Endometrium (tissue), 2 donors: ENCODE results near the gene COPE.

Source experiments
- FAIRE-seq: peaks from 2 replicates; lab custom pipeline; 2012; peaks lifted over from hg19 to GRCh38; lab: Jason Lieb, UNC
- donor health status: control.
- donor health status: control.

The COPE gene

GRCh38 chr19:18894254-18895037, 24.7 kb downstream of the COPE start:
- no peak for FAIRE-seq

DNA sequence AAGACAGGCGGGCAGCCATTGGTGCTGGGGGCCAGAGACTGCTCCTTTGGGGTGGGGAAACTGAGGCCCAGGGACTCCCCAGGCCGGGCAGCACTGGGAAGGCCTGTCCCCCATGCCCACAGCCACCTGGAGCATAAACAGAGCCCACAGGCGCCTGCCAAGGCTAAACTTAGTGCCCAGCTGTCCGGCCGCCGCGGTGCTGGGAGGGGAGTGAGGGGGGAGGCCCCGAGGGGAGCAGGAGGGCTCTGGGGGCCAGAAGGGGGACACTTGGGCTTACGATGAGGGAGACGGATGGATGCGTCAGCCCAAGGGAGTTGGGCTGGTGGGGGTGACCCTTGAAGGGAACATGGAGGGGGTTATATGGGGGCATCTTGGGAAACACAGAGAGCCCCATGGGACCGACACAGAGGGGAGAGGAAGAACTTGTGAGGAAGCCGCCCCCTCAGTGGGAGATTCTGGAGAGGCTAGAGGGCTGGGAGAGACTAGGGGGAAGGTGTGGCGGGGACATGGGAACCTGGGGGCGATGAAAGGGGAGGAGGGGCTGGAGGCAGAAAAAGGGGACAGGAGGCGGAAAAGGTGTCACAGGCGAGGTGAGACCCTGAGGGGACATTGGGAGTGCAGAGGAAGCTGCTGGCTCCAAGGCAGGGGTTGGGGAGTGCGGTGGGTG, 25.5 kb downstream of the COPE start:
- no peak for FAIRE-seq

DNA sequence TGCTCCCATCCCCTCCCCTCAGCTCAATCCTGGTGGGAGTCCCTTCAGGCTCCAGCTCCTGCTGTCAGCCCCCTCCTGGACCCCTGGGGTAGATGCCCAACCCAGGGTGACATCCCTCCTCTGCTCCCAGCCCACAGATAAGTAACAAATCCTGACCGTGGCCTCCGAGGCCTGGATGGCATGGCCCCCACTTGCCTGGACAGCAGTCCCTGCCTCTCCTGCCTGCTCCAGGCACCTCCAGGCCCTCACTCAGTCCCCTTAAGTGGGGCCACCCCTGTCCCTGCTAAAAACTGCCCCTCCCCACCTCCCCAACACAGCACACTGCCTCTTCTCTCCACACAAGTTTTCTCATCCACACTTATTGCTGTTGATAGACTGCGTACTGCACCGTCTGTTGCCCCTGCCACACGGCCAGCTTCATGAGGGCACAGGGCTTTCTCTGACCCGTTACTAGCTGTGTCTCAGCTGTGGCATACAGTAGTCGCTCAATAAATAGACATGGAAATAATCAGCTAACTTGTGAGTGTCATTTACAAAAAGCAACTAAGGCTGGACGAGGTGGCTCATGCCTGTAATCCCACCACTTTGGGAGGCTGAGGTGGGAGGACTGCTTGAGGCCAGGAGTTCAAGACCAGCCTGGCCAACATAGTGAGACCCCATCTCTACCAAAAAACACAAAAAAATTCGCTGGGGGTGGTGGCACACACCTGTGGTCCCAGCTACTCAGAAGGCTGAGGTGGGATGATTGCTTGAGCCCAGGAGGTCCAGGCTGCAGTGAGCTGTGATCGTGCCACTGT, 29.0 kb downstream of the COPE start:
- FAIRE-seq, result no peak

- no peak for FAIRE-seq
Observed at GRCh38 chr19:18886972-18887371, 32.2 kb downstream of the COPE start.

DNA sequence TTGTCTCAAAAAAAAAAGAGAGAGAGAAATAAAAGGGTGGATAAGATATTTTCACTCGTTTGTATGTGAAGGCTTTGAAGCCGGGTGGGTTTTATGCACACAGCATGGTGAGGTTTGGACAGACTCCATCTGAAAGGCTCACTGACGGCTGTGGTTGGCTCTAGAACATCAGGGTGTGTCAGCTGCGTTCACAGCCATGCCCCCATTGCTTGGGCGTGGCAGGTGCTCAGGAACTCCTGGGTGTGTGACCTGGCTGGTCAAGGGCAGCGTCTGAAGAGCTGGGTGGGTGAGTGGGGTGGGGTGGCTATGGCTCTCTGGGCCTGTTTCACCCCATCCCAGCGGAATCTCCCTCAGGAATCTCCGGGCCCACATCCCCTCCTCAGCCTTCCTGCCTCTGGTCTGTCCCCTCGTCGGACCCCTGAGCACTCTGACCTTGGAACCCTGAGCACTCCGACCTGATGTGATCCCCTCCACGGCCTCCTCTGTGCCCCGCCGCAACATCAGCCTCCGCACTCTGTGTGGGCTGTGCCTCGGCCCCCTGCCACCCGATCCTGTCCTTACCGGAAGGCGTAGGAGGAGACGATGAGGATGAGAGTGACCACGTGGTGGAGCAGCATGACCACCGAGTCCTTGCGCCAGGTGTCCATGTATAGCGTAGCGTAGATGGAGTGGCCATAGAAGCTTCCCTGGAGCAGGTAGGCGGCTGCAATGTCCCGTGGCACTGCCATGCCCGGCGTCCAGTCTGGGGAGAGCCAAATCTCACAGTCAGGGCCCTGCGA, 35.5 kb downstream of the COPE start:
- FAIRE-seq, result no peak

DNA sequence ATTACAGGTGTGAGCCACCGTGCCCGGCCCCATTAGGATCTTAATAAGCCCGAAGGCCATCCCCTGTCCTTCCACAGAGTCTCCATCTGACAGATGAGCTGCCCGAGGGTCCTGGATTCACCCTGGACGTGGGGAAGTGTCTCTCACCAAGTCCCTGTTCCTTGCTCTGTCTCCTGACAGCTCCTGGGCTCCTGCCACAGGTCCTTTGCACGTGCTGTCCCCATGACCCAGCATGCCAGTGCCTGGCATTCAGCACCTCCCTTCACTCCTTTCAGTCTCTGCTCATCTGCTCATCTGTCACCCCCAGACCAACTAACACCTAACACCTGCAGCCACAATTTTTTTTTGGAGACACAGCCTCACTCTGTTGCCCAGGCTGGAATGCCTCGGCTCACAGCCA, 37.7 kb downstream of the COPE start:
- no peak for FAIRE-seq

- FAIRE-seq, result no peak
Observed at GRCh38 chr19:18879579-18880373, 39.4 kb downstream of the COPE start.

DNA sequence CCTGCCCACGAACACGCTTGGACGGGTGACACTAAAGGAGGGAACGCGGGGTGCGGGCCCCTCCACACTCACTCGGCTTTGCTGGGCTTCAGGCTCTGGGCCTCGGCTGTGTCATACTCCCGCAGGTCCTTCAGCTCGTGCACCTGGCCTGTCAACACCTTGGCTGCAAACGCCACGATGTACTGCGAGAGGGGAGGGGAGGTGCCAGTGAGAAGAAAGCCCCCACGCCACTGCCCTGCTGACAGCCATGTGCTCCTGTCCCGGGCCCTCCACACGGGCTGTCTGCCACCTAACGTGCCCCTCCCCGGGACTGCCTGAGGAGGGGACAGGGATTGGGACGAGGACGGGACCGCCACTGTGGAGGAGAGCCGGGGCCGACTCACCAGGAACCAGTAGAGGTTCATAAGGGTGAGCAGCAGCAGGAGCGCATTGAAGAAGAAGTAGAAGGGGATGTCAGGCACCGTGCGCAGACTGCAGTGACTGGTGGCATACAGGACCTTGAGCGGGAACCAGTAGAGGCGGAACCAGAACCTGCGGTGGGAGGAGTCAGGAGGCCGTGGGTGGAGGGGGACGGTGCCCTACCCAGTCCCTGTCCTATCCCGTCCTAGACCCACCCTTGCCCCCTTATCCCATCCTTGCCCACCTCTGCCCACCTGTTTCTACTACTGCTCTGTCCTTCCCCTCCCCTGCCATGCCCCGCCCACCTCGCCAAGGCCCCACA, 40.2 kb downstream of the COPE start:
- FAIRE-seq, result no peak

DNA sequence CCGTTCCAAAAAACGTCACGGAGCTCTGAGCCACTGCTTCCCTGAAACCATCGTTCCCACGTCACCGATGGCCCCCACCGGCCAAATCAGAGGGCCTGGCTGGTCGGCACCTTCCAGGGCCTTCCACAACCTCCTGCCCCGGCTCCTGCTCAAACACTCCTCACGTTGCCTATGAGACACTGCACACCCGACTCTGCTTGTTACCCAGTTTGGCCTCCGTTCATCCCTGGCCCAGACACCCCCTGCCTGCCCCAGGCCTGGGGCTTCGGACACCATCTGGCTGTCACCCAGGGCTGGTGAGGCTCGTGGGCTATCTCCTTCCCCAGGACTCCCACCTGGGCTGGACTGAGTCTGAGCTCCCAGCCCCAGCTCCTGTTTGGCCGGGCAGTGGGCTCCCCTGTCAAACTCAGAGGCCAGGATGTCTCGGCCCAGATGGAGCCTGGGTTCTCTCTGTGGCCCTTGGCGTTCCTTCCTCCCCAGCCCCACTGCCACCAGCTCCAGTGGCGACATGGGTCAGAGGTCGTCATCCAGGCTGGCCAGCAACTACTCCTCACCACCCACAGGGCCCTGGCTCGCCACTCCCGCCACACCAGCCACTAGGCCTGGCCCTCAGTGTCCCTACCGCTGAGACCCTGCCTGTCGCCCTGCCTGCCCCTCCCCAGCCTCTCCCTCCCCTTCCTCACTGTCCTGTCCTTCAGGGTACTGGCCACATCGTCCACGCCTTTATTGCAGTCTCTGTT, 41.0 kb downstream of the COPE start:
- FAIRE-seq, result no peak

GRCh38 chr19:18876865-18877264, 42.3 kb downstream of the COPE start:
- no peak for FAIRE-seq

GRCh38 chr19:18875726-18876125, 43.5 kb downstream of the COPE start:
- no peak for FAIRE-seq

DNA sequence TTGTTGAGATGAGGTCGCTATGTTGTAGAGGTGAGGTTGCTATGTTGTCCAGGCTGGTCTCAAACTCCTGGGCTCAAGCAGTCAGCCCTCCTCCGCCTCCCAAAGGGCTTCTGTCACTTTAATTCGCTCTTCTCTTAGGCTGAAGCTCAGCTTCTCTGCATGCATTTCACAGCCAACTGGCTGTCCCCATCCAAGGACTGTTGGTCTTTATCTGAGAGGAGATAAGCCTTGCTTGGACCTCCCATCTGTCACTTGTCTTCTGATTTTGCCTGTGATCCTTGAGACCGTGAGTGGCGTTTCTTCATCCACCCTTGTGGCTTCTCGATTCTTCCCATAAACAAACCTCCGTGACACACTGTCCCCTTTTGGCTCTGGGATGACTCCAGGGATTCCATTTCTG, 47.6 kb downstream of the COPE start:
- FAIRE-seq, result no peak

DNA sequence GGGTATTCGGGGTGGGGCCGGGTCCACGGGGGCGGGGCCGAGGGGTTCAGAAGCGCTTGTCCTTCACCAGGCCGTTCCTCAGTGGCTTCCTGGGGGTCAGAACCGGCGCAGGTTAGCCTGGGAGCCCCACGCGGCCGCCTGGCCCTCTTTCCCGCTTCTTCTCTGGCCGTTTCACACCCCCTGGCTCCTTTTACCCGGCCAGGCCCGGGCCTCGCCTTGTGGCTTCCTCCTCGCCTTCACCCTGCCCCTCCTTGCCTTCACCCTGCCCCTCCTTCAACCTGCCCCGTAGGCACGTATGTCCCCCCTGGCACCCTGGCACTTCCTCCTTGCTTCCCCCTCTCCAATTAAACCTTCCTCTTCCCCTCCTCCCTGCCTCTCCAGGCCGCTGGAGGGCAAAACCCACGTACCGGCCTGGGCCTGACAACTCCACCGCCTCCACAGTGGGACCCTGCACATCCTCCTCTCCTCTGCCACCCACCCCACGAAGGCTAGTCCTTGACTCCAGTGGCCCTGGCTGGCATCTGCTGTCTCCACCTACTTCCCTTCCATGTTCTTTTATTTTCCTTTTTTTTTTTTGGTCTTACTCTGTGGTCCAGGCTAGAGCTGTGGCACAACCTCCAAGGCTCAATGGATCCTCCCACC, 48.5 kb downstream of the COPE start:
- no peak for FAIRE-seq

DNA sequence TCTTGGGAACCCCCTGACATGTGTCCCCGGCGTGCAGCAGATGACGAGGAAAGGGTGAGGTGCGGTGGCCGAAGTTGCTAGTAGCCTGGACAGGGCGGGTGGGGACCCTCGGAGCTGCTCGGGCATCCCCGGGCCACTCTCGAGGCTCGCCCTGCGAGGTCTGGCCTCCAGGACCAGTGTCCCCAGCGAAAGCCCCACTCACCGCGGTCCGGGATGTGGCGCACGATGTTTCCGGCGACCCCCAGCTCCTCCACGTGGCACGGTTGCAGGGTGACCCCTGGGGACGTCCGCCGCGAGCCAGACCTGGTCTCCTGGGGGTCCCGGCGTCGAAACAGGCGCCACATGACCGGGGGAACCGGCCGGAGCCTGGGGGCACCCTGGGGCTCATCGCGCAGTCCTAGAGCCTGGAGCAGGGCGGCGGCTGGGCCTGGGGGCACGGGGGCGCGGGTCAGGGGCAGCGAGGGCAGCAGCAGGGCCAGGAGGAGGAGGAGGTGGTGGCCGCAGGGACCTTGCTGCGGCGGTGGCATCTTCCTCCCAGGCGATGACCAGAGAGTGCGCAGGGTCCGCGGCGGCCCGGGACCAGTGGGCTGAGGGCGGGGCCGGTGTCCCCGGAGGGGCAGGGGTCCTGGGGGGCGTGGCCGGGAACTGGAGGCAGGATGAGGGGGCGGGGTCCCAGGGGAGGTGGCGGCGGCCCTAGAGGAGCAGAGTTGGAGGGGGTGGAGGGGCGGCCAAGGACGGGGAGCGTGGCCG, 49.2 kb downstream of the COPE start:
- FAIRE-seq, result no peak

DNA sequence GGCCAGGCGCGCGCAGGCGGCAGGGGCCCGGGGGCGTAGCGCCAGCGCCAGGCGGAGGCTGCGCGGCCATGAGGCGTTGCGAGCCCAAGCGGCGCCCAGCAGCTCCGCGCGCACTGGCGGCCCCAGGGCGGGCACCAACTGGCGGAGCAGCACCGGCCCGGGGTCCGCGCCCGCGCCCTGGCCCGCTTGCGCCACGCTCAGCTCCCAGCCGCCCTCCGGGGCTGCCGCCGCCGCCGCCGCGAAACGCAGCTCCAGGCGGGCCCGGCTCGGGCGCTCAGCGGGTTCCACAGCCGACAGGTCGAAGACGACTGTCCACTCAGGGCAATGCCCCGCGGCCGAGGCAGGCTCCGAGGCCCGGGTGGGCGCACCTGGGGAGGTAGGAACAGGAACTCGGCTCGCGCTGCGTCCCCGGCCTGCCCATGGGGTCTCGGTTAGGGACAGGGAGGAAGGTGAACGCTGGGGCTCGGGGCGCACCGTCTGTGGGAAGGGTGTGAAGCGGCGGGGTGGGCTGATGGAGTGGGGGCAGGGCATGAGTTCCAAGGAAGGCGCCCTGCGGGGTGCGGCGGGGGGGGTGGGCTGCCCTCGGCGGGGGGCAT, 50.1 kb downstream of the COPE start:
- FAIRE-seq, result no peak

GRCh38 chr19:18868380-18869022, 50.7 kb downstream of the COPE start:
- no peak for FAIRE-seq

DNA sequence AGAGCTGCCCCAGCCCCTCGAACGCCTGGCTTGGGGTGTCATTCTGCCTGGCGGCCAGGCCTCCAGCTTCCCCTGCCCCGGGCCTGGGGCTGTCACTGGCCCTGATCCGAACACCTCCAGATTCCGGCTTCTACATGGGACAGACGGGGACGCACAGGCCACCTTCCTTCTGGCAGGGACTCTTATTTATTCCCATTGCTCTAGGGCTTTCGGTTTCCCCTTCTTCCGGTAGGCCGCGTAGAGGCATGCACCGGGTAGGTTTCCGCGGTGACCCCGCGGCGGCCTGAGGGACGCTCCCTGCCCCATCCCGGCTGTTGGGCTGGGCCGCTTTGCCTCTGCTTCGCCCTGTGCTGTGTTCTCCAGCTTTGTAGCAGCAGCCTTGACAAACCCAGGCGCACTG, 51.4 kb downstream of the COPE start:
- FAIRE-seq, result no peak

GRCh38 chr19:18867199-18867598, 52.0 kb downstream of the COPE start:
- no peak for FAIRE-seq
